Fibroblast of the aortic adventitia (primary cell): ENCODE results near the gene RANBP10. TPM values are rescaled to one million over a fixed set of nuclear protein-coding genes. Genes with fewer than 3 reads are reported as not detected.

ENCODE experiments used
- DNase-seq: peaks from one replicate; pipeline ENCODE4 v3.0.0-alpha.2; 2010; ENCODE audit warnings: low read depth
- H3K4me3 ChIP-seq: 2 replicates; pipeline ENCODE4 v1.5.1; 2011; ENCODE audit warnings: low read depth, mild to moderate bottlenecking, control low read depth, low read length, moderate library complexity
- total RNA-seq: library from RNA; depleted of rRNA; stranded (reverse); fragments of >200 nt; gene quantifications from 2 replicates; pipeline ENCODE4 v1.2.3, GENCODE V29; 2012; ENCODE audit warnings: low replicate concordance
- TF ChIP-seq, protein P1 (sequence below): IDR thresholded peaks from 2 replicates; pipeline ENCODE4 v1.5.1; 2011; ENCODE audit warnings: mild to moderate bottlenecking, low read length, control low read depth, inconsistent platforms; ENCODE audit not compliant: insufficient read depth

RANBP10 gene
- total RNA-seq, 1 donor, result 6.4 TPM

- TF ChIP-seq, protein P1, sequence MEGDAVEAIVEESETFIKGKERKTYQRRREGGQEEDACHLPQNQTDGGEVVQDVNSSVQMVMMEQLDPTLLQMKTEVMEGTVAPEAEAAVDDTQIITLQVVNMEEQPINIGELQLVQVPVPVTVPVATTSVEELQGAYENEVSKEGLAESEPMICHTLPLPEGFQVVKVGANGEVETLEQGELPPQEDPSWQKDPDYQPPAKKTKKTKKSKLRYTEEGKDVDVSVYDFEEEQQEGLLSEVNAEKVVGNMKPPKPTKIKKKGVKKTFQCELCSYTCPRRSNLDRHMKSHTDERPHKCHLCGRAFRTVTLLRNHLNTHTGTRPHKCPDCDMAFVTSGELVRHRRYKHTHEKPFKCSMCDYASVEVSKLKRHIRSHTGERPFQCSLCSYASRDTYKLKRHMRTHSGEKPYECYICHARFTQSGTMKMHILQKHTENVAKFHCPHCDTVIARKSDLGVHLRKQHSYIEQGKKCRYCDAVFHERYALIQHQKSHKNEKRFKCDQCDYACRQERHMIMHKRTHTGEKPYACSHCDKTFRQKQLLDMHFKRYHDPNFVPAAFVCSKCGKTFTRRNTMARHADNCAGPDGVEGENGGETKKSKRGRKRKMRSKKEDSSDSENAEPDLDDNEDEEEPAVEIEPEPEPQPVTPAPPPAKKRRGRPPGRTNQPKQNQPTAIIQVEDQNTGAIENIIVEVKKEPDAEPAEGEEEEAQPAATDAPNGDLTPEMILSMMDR, result no peak
- H3K4me3 ChIP-seq, result peak overlapping the region; percentile 97
- no peak for DNase-seq
These were observed 487 bp downstream of the RANBP10 start for GRCh38 chr16:67805718-67806427.

- TF ChIP-seq, protein P1, result no peak
- H3K4me3 ChIP-seq, result peak overlapping the region; percentile 97
- no peak for DNase-seq
These were observed 1.4 kb downstream of the RANBP10 start for GRCh38 chr16:67804853-67805542.

DNA sequence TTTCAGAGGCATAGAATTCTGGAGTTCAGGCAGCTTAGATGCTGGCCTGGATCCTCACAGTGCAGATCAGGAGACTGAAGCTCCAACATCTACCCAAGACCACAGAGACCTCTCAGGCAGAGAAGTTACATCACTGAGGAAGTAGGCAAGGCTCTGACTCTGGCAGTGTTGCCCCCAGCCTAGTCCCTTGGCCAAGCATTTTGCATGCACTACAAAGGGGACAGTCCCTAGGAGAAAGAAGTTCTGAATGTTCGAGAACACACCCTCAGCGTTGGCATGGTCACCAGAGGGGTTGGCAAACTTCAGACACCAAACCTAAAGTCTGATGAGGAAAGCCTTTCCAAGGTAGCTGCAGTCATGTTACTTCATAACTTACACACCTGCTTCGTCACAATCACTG, 2.5 kb downstream of the RANBP10 start:
- H3K4me3 ChIP-seq, result no peak overlapping the region
- TF ChIP-seq, protein P1, result no peak
- no peak for DNase-seq

DNA sequence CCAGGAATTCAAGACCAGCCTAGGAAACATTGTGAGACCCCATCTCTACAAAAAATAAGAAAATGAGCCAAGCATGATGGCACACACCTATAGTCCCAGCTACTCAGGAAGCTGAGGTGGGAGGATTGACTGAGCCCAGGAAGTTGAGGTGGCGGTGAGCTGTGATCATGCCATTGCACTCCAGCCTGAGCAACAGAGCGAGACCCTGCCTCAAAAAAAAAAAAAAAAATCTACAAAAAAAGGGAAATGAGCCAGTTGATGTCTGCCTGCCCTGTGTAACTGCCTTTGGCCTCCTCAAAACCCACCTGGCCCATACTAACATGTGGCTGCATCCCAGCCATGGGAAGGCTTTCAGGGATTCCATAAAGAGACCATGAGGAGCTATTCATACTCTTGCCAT, 4.5 kb downstream of the RANBP10 start:
- no peak overlapping the region for H3K4me3 ChIP-seq
- TF ChIP-seq, protein P1, result no peak
- DNase-seq, result no peak

GRCh38 chr16:67801241-67801640, 5.1 kb downstream of the RANBP10 start:
- TF ChIP-seq, protein P1, result no peak
- no peak overlapping the region for H3K4me3 ChIP-seq
- no peak for DNase-seq

GRCh38 chr16:67800338-67800926, 5.9 kb downstream of the RANBP10 start:
- no peak overlapping the region for H3K4me3 ChIP-seq
- no peak for DNase-seq
- TF ChIP-seq, protein P1, result no peak
